Esophagus (tissue), 2 donors: Measurements from ENCODE around the gene CLCN5. TPM values are rescaled to one million over a fixed set of nuclear protein-coding genes. Genes with fewer than 3 reads are reported as not detected.

ENCODE experiments used
- H3K27ac ChIP-seq, 2 donors: one replicate each; pipeline ENCODE4 v1.5.1; 2013; ENCODE audit warnings: low read depth in 2 of 2, mild to moderate bottlenecking in 2 of 2, inconsistent platforms in 1 of 2, low read length in 1 of 2, moderate library complexity in 1 of 2
- H3K27me3 ChIP-seq, 2 donors: one replicate each; pipeline ENCODE4 v1.6.1; 2013; ENCODE audit warnings: low read length in 2 of 2, control low read depth in 1 of 2, mild to moderate bottlenecking in 1 of 2; ENCODE audit not compliant: insufficient read depth in 2 of 2, control insufficient read depth in 1 of 2
- H3K36me3 ChIP-seq, 2 donors: one replicate each; pipeline ENCODE4 v1.6.1; 2013; ENCODE audit warnings: low read length in 1 of 2; ENCODE audit not compliant: control insufficient read depth in 2 of 2, insufficient read depth in 2 of 2
- H3K4me1 ChIP-seq, 2 donors: one replicate each; pipeline ENCODE4 v1.6.1; 2013; ENCODE audit warnings: low read length in 1 of 2; ENCODE audit not compliant: control insufficient read depth in 2 of 2, insufficient read depth in 2 of 2
- H3K4me3 ChIP-seq, 2 donors: one replicate each; pipeline ENCODE4 v1.5.1; 2013; ENCODE audit warnings: low read length in 2 of 2, mild to moderate bottlenecking in 2 of 2, low read depth in 1 of 2, moderate library complexity in 1 of 2
- H3K9me3 ChIP-seq, 2 donors: one replicate each; pipeline ENCODE4 v1.6.1; 2013; ENCODE audit warnings: mild to moderate bottlenecking in 2 of 2, low read depth in 1 of 2, low read length in 1 of 2, moderate library complexity in 1 of 2; ENCODE audit not compliant: control insufficient read depth in 2 of 2, insufficient read depth in 1 of 2
- WGBS, 2 donors: extraction: QIAGEN DNeasy Blood & Tissue Kit; methylation state at CpG; one replicate each; pipeline ENCODE4 v1.1.7; 2013; 5-methylcytosine and 5-hydroxymethylcytosine counted together
- polyA plus RNA-seq, 2 donors: library from polyadenylated mRNA; stranded (reverse); fragments of 200-250 nt; gene quantifications; one replicate each; pipeline ENCODE4 v1.2.3, GENCODE V29; 2013
- donor health status: healthy with polysubstance abuse.
- donor health status: Bipolar disorder and iron deficiency.

CLCN5 gene
- polyA plus RNA-seq, 2 donors: 1.3 to 2.0 TPM

GRCh38 chrX:49992853-49993252 is 70.5 kb downstream of the CLCN5 start:
- no peaks in the 10 kb centered on the region for H3K36me3 ChIP-seq
- H3K27ac ChIP-seq: no peak overlapping the region
- no peak overlapping the region for H3K4me3 ChIP-seq
- 76 to 82% methylated on average over 1 of the region's 1 CpG for WGBS, 2 donors
- H3K27me3 ChIP-seq: no peaks in the 10 kb centered on the region
- H3K9me3 ChIP-seq: no peaks in the 10 kb centered on the region
- H3K4me1 ChIP-seq: no peaks in the 10 kb centered on the region

- H3K36me3 ChIP-seq: no peaks in the 10 kb centered on the region
- no peak overlapping the region for H3K4me3 ChIP-seq
- no peak overlapping the region for H3K27ac ChIP-seq
- H3K4me1 ChIP-seq: no peaks in the 10 kb centered on the region
- H3K27me3 ChIP-seq: no peaks in the 10 kb centered on the region
- 75 to 92% methylated on average over 1 of the region's 1 CpG for WGBS, 2 donors
- no peaks in the 10 kb centered on the region for H3K9me3 ChIP-seq
These were observed 71.3 kb downstream of the CLCN5 start for GRCh38 chrX:49993661-49994060.

- H3K36me3 ChIP-seq: no peaks in the 10 kb centered on the region
- H3K27ac ChIP-seq: no peak overlapping the region
- 73 to 80% methylated on average over 10 of the region's 10 CpGs for WGBS, 2 donors
- no peaks in the 10 kb centered on the region for H3K27me3 ChIP-seq
- no peaks in the 10 kb centered on the region for H3K9me3 ChIP-seq
- no peak overlapping the region for H3K4me3 ChIP-seq
- H3K4me1 ChIP-seq: no peaks in the 10 kb centered on the region
These were observed 72.8 kb downstream of the CLCN5 start for GRCh38 chrX:49995107-49995731.

DNA sequence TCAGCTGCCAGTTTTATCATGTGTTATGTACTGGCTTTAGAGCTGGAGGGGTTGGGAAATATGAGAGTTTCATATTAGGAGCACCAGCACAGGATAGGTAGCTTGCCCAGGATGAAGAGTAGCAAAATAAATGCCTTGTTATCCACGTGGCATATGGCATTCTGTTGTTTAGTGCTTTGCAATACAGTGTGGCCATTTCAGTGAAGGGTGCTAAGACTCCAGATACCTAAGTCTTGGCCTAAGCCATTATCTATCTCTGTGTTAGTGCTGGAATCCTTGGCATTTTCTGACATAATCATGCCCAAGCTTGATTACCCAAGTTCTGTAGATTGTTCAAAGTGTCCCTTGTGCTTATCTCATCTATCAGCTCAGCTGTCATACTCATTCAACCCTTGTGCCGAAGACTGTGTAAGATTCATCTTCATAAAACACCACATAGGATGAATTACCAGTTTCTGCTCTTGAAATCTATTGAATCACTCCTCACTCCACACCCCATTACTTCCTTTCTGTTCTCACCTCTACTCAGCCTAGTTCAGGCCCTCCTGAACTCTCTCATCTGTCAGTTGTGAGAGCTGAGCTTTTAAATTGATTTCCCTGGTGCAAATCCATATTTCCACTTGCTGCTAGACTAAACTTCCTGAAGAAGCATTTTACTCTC is 73.5 kb downstream of the CLCN5 start:
- H3K27me3 ChIP-seq: no peaks in the 10 kb centered on the region
- WGBS, 2 donors: 38 to 47% methylated on average over 2 of the region's 2 CpGs
- no peaks in the 10 kb centered on the region for H3K4me1 ChIP-seq
- H3K36me3 ChIP-seq: no peaks in the 10 kb centered on the region
- no peak overlapping the region for H3K4me3 ChIP-seq
- H3K9me3 ChIP-seq: no peaks in the 10 kb centered on the region
- H3K27ac ChIP-seq: no peak overlapping the region

- no peaks in the 10 kb centered on the region for H3K4me1 ChIP-seq
- H3K9me3 ChIP-seq: no peaks in the 10 kb centered on the region
- H3K4me3 ChIP-seq: no peak overlapping the region
- no peaks in the 10 kb centered on the region for H3K27me3 ChIP-seq
- WGBS, 2 donors: 85 to 97% methylated on average over 2 of the region's 2 CpGs
- no peak overlapping the region for H3K27ac ChIP-seq
- no peaks in the 10 kb centered on the region for H3K36me3 ChIP-seq
These were observed 74.1 kb downstream of the CLCN5 start for GRCh38 chrX:49996474-49996873.

- Histone ChIP-seq H3K36me3 (no peaks in the 10 kb centered on the region), H3K4me1 (no peaks in the 10 kb centered on the region), H3K27ac (no peak overlapping the region), H3K27me3 (no peaks in the 10 kb centered on the region), H3K9me3 (no peaks in the 10 kb centered on the region), H3K4me3 (no peak overlapping the region)
- 86 to 100% methylated on average over 3 of the region's 3 CpGs for WGBS, 2 donors
These were observed 76.7 kb downstream of the CLCN5 start for GRCh38 chrX:49999087-49999486.

GRCh38 chrX:50000937-50001542 is 78.6 kb downstream of the CLCN5 start:
- Histone ChIP-seq H3K9me3 (no peaks in the 10 kb centered on the region), H3K27me3 (no peaks in the 10 kb centered on the region), H3K27ac (no peak overlapping the region), H3K4me1 (no peaks in the 10 kb centered on the region), H3K4me3 (no peak overlapping the region), H3K36me3 (no peaks in the 10 kb centered on the region)

GRCh38 chrX:50002067-50002714 is 79.8 kb downstream of the CLCN5 start:
- WGBS, 2 donors: 60 to 71% methylated on average over 2 of the region's 2 CpGs
- Histone ChIP-seq H3K36me3 (no peaks in the 10 kb centered on the region), H3K4me1 (no peaks in the 10 kb centered on the region), H3K27me3 (no peaks in the 10 kb centered on the region), H3K4me3 (no peak overlapping the region), H3K9me3 (no peaks in the 10 kb centered on the region), H3K27ac (no peak overlapping the region)

DNA sequence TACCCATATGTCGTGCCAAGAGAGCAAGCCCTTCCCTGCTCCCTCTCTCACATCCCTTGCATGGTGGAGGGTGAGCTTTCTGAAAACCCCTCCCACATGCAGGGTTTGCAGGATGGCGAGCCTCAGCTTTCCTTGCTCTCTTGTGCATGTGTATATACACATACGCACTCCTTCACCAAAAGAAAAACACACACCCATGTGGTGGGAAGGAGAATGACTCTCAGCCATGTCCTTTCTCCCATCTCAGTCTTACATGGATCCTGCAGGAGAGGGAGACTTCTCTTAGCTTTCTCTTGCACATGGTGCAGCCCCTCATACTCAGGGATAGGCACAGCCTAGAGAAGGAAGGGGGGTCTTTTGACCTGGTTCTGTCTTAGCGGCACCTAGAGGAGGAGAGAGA is 81.1 kb downstream of the CLCN5 start:
- WGBS, 2 donors: 78 to 96% methylated on average over 4 of the region's 4 CpGs
- H3K27me3 ChIP-seq: no peaks in the 10 kb centered on the region

More for the DNA sequence above, 81.1 kb downstream of the CLCN5 start:
- Histone ChIP-seq H3K27ac (no peak overlapping the region), H3K4me1 (no peaks in the 10 kb centered on the region), H3K4me3 (no peak overlapping the region), H3K36me3 (no peaks in the 10 kb centered on the region), H3K9me3 (no peaks in the 10 kb centered on the region)
